HG03439 (cell line): Measurements from ENCODE around the gene F2RL1.
"Not testable (repeated sequence)": the region's sequence is repeated elsewhere in the genome, so short reads cannot be mapped to it uniquely, and the experiment has no call there.

ENCODE experiments used
- ATAC-seq: cut with Tn5 transposase; IDR thresholded peaks from one replicate; pipeline ENCODE4 v1.9.1; 2021; ENCODE audit warnings: mild to moderate bottlenecking, moderate library complexity; ENCODE audit not compliant: unreplicated experiment

F2RL1 gene

GRCh38 chr5:76818844-76819831 is at the start of gene F2RL1:
Gene F2RL1, plus strand, starts transcription at chr5:76819030. Its CDS starts 153 bp downstream, at chr5:76819183.
- no peak for ATAC-seq

GRCh38 chr5:76771041-76771440 is 47.8 kb upstream of the F2RL1 start:
- not testable (repeated sequence) for ATAC-seq

- no peak for ATAC-seq
Measured at GRCh38 chr5:76771705-76772405, 47.0 kb upstream of the F2RL1 start.

- ATAC-seq, result no peak
Measured at GRCh38 chr5:76775921-76776320, 42.9 kb upstream of the F2RL1 start.

- no peak for ATAC-seq
Measured at GRCh38 chr5:76776391-76776790, 42.4 kb upstream of the F2RL1 start.

- not testable (repeated sequence) for ATAC-seq
Measured at GRCh38 chr5:76780616-76781015, 38.2 kb upstream of the F2RL1 start.

GRCh38 chr5:76781775-76782174 is 37.1 kb upstream of the F2RL1 start:
- ATAC-seq, result no peak

- no peak for ATAC-seq
Measured at GRCh38 chr5:76782444-76782843, 36.4 kb upstream of the F2RL1 start.

GRCh38 chr5:76787237-76787636 is 31.6 kb upstream of the F2RL1 start:
- no peak for ATAC-seq

GRCh38 chr5:76788362-76788761 is 30.5 kb upstream of the F2RL1 start:
- no peak for ATAC-seq

- ATAC-seq, result not testable (repeated sequence)
Measured at GRCh38 chr5:76789275-76789674, 29.6 kb upstream of the F2RL1 start.

- no peak for ATAC-seq
Measured at GRCh38 chr5:76789991-76790581, 28.7 kb upstream of the F2RL1 start.

GRCh38 chr5:76790632-76791290 is 28.1 kb upstream of the F2RL1 start:
- ATAC-seq, result no peak

GRCh38 chr5:76791461-76791860 is 27.4 kb upstream of the F2RL1 start:
- no peak for ATAC-seq

- ATAC-seq, result no peak
Measured at GRCh38 chr5:76794871-76795270, 24.0 kb upstream of the F2RL1 start.

- no peak for ATAC-seq
Measured at GRCh38 chr5:76799588-76799987, 19.2 kb upstream of the F2RL1 start.

GRCh38 chr5:76800579-76800978 is 18.3 kb upstream of the F2RL1 start:
- no peak for ATAC-seq

- no peak for ATAC-seq
Measured at GRCh38 chr5:76801159-76801802, 17.5 kb upstream of the F2RL1 start.

GRCh38 chr5:76801803-76802195 is 17.0 kb upstream of the F2RL1 start:
- ATAC-seq, result no peak

GRCh38 chr5:76804266-76804665 is 14.6 kb upstream of the F2RL1 start:
- no peak for ATAC-seq
